SK-N-DZ (cell line): ENCODE results near the gene KLHL29.
A peak's percentile ranks its signal among the peaks of the same experiment; 100 is the strongest.

ENCODE experiments used
- DNase-seq: peaks from one replicate; pipeline ENCODE4 v3.0.0-alpha.2; 2015; ENCODE audit warnings: low spot score

Gene KLHL29

GRCh38 chr2:23530206-23530908, 145.4 kb downstream of the KLHL29 start:
- DNase-seq = no peak

GRCh38 chr2:23530909-23531276, 145.9 kb downstream of the KLHL29 start:
- DNase-seq = no peak

GRCh38 chr2:23531280-23531679, 146.3 kb downstream of the KLHL29 start:
- DNase-seq = no peak

- DNase-seq = no peak
Measured at GRCh38 chr2:23531881-23532280, 146.9 kb downstream of the KLHL29 start.

- DNase-seq = no peak
Measured at GRCh38 chr2:23532391-23533337, 147.7 kb downstream of the KLHL29 start.

- no peak for DNase-seq
Measured at GRCh38 chr2:23533338-23533695, 148.3 kb downstream of the KLHL29 start.

- DNase-seq = no peak
Measured at GRCh38 chr2:23534771-23535170, 149.8 kb downstream of the KLHL29 start.

GRCh38 chr2:23536326-23536725, 151.3 kb downstream of the KLHL29 start:
- no peak for DNase-seq

GRCh38 chr2:23537991-23538390, 153.0 kb downstream of the KLHL29 start:
- no peak for DNase-seq

GRCh38 chr2:23538566-23538965, 153.6 kb downstream of the KLHL29 start:
- no peak for DNase-seq

- DNase-seq = no peak
Measured at GRCh38 chr2:23540804-23541360, 155.9 kb downstream of the KLHL29 start.

GRCh38 chr2:23541503-23542229, 156.7 kb downstream of the KLHL29 start:
- peak; percentile 61 for DNase-seq

GRCh38 chr2:23542230-23542789, 157.3 kb downstream of the KLHL29 start:
- DNase-seq = no peak

- DNase-seq = peak; percentile 32
Measured at GRCh38 chr2:23543302-23543701, 158.3 kb downstream of the KLHL29 start.

- no peak for DNase-seq
Measured at GRCh38 chr2:23543728-23544127, 158.7 kb downstream of the KLHL29 start.

GRCh38 chr2:23544589-23545295, 159.8 kb downstream of the KLHL29 start:
- DNase-seq = no peak

GRCh38 chr2:23545396-23545795, 160.4 kb downstream of the KLHL29 start:
- no peak for DNase-seq

GRCh38 chr2:23545811-23546210, 160.8 kb downstream of the KLHL29 start:
- peak; percentile 68 for DNase-seq

GRCh38 chr2:23546913-23547312, 161.9 kb downstream of the KLHL29 start:
- DNase-seq = no peak

GRCh38 chr2:23547725-23548124, 162.7 kb downstream of the KLHL29 start:
- DNase-seq = no peak
